ENCODE data around the gene ITSN2. TPM values are rescaled to one million over a fixed set of nuclear protein-coding genes. Genes with fewer than 3 reads are reported as not detected.

Gene ITSN2
- total RNA-seq, 1 donor from 2014 or later = 52.5 TPM

GRCh38 chr2:24287171-24287570 lies 73.2 kb downstream of the ITSN2 start:
- DNase-seq (ENCODE audit: extremely low spot score in 2 of 2) = no peak
- Histone ChIP-seq H3K27me3 (no peaks in the 10 kb centered on the region), H3K27ac (no peak overlapping the region), H3K4me3 (no peak overlapping the region), H3K4me1 (no peaks in the 10 kb centered on the region), H3K36me3 (peaks cover 0 to 23% of the 10 kb centered on the region in 2 donors), H3K9me3 (no peaks in the 10 kb centered on the region)
- intact Hi-C loops (cut with DNase I) = no loop called here
- TF ChIP-seq POLR2A (IDR thresholded peaks at IDR 0.05) = no peak
- no peak for TF ChIP-seq CTCF (IDR thresholded peaks at IDR 0.05)
- no peak for TF ChIP-seq POLR2AphosphoS5 (IDR thresholded peaks at IDR 0.05; ENCODE audit: insufficient read depth in 1 of 2, low read depth in 1 of 2)

- intact Hi-C loops (cut with DNase I) = no loop called here
- no peak for DNase-seq (ENCODE audit: extremely low spot score in 2 of 2)
- H3K27ac ChIP-seq = no peak overlapping the region
- no peak for TF ChIP-seq POLR2AphosphoS5 (IDR thresholded peaks at IDR 0.05; ENCODE audit: insufficient read depth in 1 of 2, low read depth in 1 of 2)
- no peak for TF ChIP-seq POLR2A (IDR thresholded peaks at IDR 0.05)
- TF ChIP-seq CTCF (IDR thresholded peaks at IDR 0.05) = no peak
- H3K36me3 ChIP-seq = peaks cover 0 to 24% of the 10 kb centered on the region in 2 donors
- H3K4me3 ChIP-seq = no peak overlapping the region
- H3K27me3 ChIP-seq = no peaks in the 10 kb centered on the region
- no peaks in the 10 kb centered on the region for H3K9me3 ChIP-seq
- no peaks in the 10 kb centered on the region for H3K4me1 ChIP-seq
Measured at GRCh38 chr2:24285484-24286152, 74.7 kb downstream of the ITSN2 start.

GRCh38 chr2:24280645-24281044 lies 79.7 kb downstream of the ITSN2 start:
- no peak for DNase-seq (ENCODE audit: extremely low spot score in 2 of 2)
- Histone ChIP-seq H3K4me3 (no peak overlapping the region), H3K36me3 (peaks cover 0 to 14% of the 10 kb centered on the region in 2 donors), H3K27me3 (no peaks in the 10 kb centered on the region), H3K9me3 (no peaks in the 10 kb centered on the region), H3K4me1 (peaks cover 9% of the 10 kb centered on the region), H3K27ac (no peak overlapping the region)
- TF ChIP-seq CTCF (IDR thresholded peaks at IDR 0.05) (no peak), POLR2A (IDR thresholded peaks at IDR 0.05) (no peak), POLR2AphosphoS5 (IDR thresholded peaks at IDR 0.05; ENCODE audit: insufficient read depth in 1 of 2, low read depth in 1 of 2) (no peak)
- intact Hi-C loops (cut with DNase I) = no loop called here

DNA sequence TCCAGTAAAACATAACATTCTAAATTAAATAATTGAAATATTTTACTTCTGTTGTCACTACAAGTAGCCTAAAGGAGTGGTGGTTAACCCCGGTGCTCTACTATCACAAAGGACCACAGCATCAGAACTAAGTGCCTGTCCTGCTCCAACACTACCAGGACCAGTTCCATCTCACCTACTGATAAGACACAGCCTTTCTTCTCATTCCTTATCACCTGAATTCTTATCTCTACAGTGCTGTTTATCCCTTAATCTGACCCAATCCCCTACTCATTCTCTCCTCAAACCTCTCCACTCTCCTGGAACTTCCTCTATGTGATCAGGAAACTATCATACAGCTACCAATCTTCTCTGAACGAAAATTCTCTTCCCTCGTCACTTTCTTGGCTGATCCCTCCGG lies 80.2 kb downstream of the ITSN2 start:
- intact Hi-C loops (cut with DNase I) = no loop called here
- Histone ChIP-seq H3K9me3 (no peaks in the 10 kb centered on the region), H3K4me1 (peaks cover 9% of the 10 kb centered on the region), H3K36me3 (peaks cover 0 to 14% of the 10 kb centered on the region in 2 donors), H3K27ac (no peak overlapping the region), H3K4me3 (no peak overlapping the region), H3K27me3 (no peaks in the 10 kb centered on the region)
- TF ChIP-seq POLR2A (IDR thresholded peaks at IDR 0.05) = no peak
- no peak for TF ChIP-seq CTCF (IDR thresholded peaks at IDR 0.05)
- no peak for TF ChIP-seq POLR2AphosphoS5 (IDR thresholded peaks at IDR 0.05; ENCODE audit: insufficient read depth in 1 of 2, low read depth in 1 of 2)
- no peak for DNase-seq (ENCODE audit: extremely low spot score in 2 of 2)

DNA sequence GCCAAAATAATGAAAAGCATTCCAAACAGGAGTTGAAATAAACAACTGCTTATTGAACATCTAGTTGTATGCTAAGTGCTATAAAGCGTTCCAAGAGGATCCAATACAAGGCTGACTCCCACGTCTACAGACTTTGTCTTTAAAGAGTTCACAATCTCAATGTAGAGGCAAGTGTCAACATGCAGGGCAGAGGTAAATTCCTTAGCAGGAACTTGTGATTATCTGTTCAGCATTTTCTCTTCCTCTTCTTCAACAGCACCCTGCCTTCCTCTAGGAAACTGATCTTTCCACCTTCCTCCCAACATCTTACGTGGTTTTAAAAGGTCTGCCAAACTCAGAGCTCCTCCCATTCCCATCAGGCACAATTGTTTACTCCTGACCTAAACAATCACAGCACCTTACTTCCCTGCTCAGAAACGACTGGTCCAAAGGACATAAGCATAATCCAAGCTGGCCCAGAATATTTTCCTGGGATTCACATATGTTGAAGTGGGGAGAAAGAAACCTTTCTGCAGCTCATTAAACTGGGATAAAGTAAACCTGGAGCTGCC lies 83.9 kb downstream of the ITSN2 start:
- intact Hi-C loops (cut with DNase I) = no loop called here
- no peak for DNase-seq (ENCODE audit: extremely low spot score in 2 of 2)
- H3K27ac ChIP-seq = no peak overlapping the region
- H3K4me3 ChIP-seq = no peak overlapping the region
- no peaks in the 10 kb centered on the region for H3K27me3 ChIP-seq
- peaks cover 0 to 16% of the 10 kb centered on the region in 2 donors for H3K36me3 ChIP-seq
- H3K4me1 ChIP-seq = peaks cover 9% of the 10 kb centered on the region
- TF ChIP-seq POLR2AphosphoS5 (IDR thresholded peaks at IDR 0.05; ENCODE audit: insufficient read depth in 1 of 2, low read depth in 1 of 2) (no peak), POLR2A (IDR thresholded peaks at IDR 0.05) (no peak), CTCF (IDR thresholded peaks at IDR 0.05) (no peak)
- no peaks in the 10 kb centered on the region for H3K9me3 ChIP-seq
